Esophagus squamous epithelium (tissue), 5 donors: ENCODE results near the gene UBAP1L. TPM values are rescaled to one million over a fixed set of nuclear protein-coding genes. Genes with fewer than 3 reads are reported as not detected.
A peak's percentile ranks its signal among the peaks of the same experiment; 100 is the strongest.

Experiments
- DNase-seq: peaks from one replicate; lab custom pipeline; 2025; lab: John Stamatoyannopoulos, UW
- H3K27ac ChIP-seq, 4 donors: fragments of 200-600 bp; sonication (generic); one replicate each; pipeline ENCODE4 v1.5.1; 2016 to 2019; ENCODE audit warnings: mild to moderate bottlenecking in 1 of 4
- H3K27me3 ChIP-seq, 4 donors: fragments of 200-600 bp; sonication (generic); 1 replicate in 3 of 4; 2 replicates in 1 of 4; pipeline versions ENCODE4 v1.5.1 to v1.6.0; 2017 to 2021; ENCODE audit warnings: antibody characterized with exemption in 1 of 4
- H3K36me3 ChIP-seq, 3 donors: fragments of 200-600 bp; sonication (generic); one replicate each; pipeline ENCODE4 v1.5.1; 2016 to 2019
- H3K4me1 ChIP-seq, 3 donors: fragments of 200-600 bp; sonication (generic); one replicate each; pipeline ENCODE4 v1.5.1; 2017 to 2019
- H3K4me3 ChIP-seq, 4 donors: fragments of 200-600 bp; sonication (generic); 1 replicate in 3 of 4; 2 replicates in 1 of 4; pipeline ENCODE4 v1.5.1; 2016 to 2019; ENCODE audit warnings: mild to moderate bottlenecking in 2 of 4, moderate library complexity in 1 of 4
- H3K9me3 ChIP-seq, 3 donors: fragments of 200-600 bp; sonication (generic); one replicate each; pipeline ENCODE4 v1.5.1; 2016 to 2019
- CTCF ChIP-seq, 6 experiments: fragments of 450-650 bp in 4 of 6; fragments of 200-600 bp in 2 of 6; sonication (generic) in 2 of 6; IDR thresholded peaks; one replicate each; pipeline ENCODE4 v1.5.1; 2016 to 2019; ENCODE audit warnings: antibody characterized with exemption in 6 of 6, mild to moderate bottlenecking in 4 of 6, moderate library complexity in 4 of 6
- POLR2A ChIP-seq, 4 donors: fragments of 450-650 bp; IDR thresholded peaks; one replicate each; pipeline ENCODE4 v1.6.1; 2017; ENCODE audit warnings: antibody characterized with exemption in 4 of 4, mild to moderate bottlenecking in 4 of 4, moderate library complexity in 3 of 4
- whole genome bisulfite sequencing, 2 donors: methylation state at CpG; one replicate each; pipeline ENCODE4 v1.1.5; 2018; 5-methylcytosine and 5-hydroxymethylcytosine counted together
- intact Hi-C: fragments of 100-400 bp; cut with DNase I; formaldehyde crosslinking; loops from one replicate; pipeline ENCODE4 v1.15.0; 2022
- total RNA-seq, 4 donors: library from RNA; depleted of rRNA; stranded (reverse); fragments of >200 nt; gene quantifications; one replicate each; pipeline ENCODE4 v1.1.0, GENCODE V29; 2016
- donor health status: DM: yes; HTN: yes; CAD: no.

The UBAP1L gene
- total RNA-seq, 4 donors from 2014 or later = 1.6 to 6.3 (median 2.0) TPM

GRCh38 chr15:65088643-65089021 lies 26.4 kb downstream of the UBAP1L start:
- H3K36me3 ChIP-seq = no peaks in the 10 kb centered on the region
- TF ChIP-seq POLR2A (IDR thresholded peaks at IDR 0.05) = no peak
- no peak for TF ChIP-seq CTCF (IDR thresholded peaks at IDR 0.05)
- H3K27ac ChIP-seq = peak overlapping the region; percentile 59 to 89 (median 83)
- no peaks in the 10 kb centered on the region for H3K9me3 ChIP-seq
- 27 to 51% methylated on average over 2 to 6 of the region's 6 CpGs for WGBS, 2 donors
- peaks cover 0 to 10% (median 0%) of the 10 kb centered on the region in 4 donors for H3K27me3 ChIP-seq
- intact Hi-C loops = no loop called here
- H3K4me1 ChIP-seq = peaks cover 28 to 60% (median 33%) of the 10 kb centered on the region in 3 donors
- no peak overlapping the region for H3K4me3 ChIP-seq
- DNase-seq = no peak

- intact Hi-C loops = no loop called here
- TF ChIP-seq CTCF (IDR thresholded peaks at IDR 0.05) (no peak), POLR2A (IDR thresholded peaks at IDR 0.05) (peak in 1 of 4 donors; percentile 17)
Observed at GRCh38 chr15:65087873-65088642, 26.9 kb downstream of the UBAP1L start.

GRCh38 chr15:65087411-65087810 lies 27.6 kb downstream of the UBAP1L start:
- H3K27ac ChIP-seq = peak overlapping the region; percentile 59 to 89 (median 83)
- H3K27me3 ChIP-seq = peaks cover 0 to 17% (median 0%) of the 10 kb centered on the region in 4 donors
- intact Hi-C loops = no loop called here
- H3K9me3 ChIP-seq = no peaks in the 10 kb centered on the region
- H3K36me3 ChIP-seq = no peaks in the 10 kb centered on the region
- DNase-seq = no peak
- H3K4me3 ChIP-seq = no peak overlapping the region
- 29 to 60% methylated on average over 1 to 2 of the region's 3 CpGs for WGBS, 2 donors
- peaks cover 35 to 73% (median 42%) of the 10 kb centered on the region in 3 donors for H3K4me1 ChIP-seq
- TF ChIP-seq CTCF (IDR thresholded peaks at IDR 0.05) (no peak), POLR2A (IDR thresholded peaks at IDR 0.05) (no peak)

More at GRCh38 chr15:65087873-65088642, 26.9 kb downstream of the UBAP1L start:
- Histone ChIP-seq H3K4me1 (peaks cover 33 to 66% (median 37%) of the 10 kb centered on the region in 3 donors), H3K27me3 (peaks cover 0 to 16% (median 0%) of the 10 kb centered on the region in 4 donors), H3K36me3 (no peaks in the 10 kb centered on the region), H3K4me3 (no peak overlapping the region), H3K9me3 (no peaks in the 10 kb centered on the region), H3K27ac (peak overlapping the region; percentile 59 to 89 (median 83))
- WGBS, 2 donors = 34 to 47% methylated on average over 8 of the region's 13 CpGs
- DNase-seq = no peak

GRCh38 chr15:65086680-65087111 lies 28.3 kb downstream of the UBAP1L start:
- H3K27ac ChIP-seq = peak overlapping the region; percentile 59 to 89 (median 83)
- H3K4me3 ChIP-seq = no peak overlapping the region
- peaks cover 0 to 17% (median 0%) of the 10 kb centered on the region in 4 donors for H3K27me3 ChIP-seq
- 61% methylated on average over 3 of the region's 6 CpGs; no CpG with 5 or more reads in 1 of the 2 donors for WGBS, 2 donors
- no peaks in the 10 kb centered on the region for H3K9me3 ChIP-seq
- peaks cover 37 to 75% (median 45%) of the 10 kb centered on the region in 3 donors for H3K4me1 ChIP-seq
- no peaks in the 10 kb centered on the region for H3K36me3 ChIP-seq
- intact Hi-C loops = no loop called here
- peak in 1 of 6 experiments; percentile 6 for TF ChIP-seq CTCF (IDR thresholded peaks at IDR 0.05)
- no peak for TF ChIP-seq POLR2A (IDR thresholded peaks at IDR 0.05)
- no peak for DNase-seq
